ENCODE measurements around the gene TP53RK.

DNA sequence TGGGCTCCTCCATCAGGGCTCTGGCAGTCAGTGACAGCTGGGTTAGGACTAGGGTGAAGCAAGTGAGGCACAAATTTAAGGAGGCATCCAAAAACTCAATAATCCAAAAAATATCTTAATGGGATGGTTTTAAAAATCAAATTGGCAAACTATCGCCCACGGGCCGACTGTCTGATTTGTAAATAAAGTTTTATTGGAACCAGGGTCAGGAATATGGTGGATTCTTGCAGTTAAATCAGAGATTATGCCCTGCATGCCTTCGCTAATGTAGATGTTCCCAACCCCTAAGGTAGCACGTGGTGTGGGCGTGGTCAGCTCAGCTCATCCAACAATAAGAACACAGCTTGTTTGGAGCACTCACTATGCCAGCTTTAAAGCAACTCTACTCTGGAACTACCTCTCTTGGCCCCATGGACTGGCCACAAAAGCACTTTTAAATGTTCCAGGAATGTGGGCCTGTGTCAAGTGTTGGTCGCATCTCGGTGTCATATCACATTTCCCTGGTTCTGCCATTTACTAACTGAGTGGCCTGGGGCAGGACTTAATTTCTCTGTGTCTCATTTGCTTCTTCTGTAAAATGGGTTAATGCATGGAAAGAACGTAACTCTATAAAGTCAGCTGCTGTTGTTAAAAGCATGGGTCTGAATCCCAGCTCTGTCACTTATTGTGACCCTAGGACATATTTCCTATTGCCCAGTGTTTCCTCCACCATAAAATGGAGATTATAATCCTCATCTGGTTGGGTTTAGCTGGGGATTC lies 7.0 kb downstream of the TP53RK start:
- TF ChIP-seq SMC3 (conservative IDR thresholded peaks at IDR 0.05; ENCODE audit: poor library complexity) (no peak), POLR2AphosphoS5 (IDR thresholded peaks at IDR 0.05) (no peak), EZH2 (IDR thresholded peaks at IDR 0.05; ENCODE audit: borderline replicate concordance, insufficient read depth, low read length, poor library complexity, severe bottlenecking) (no peak)
- TF ChIP-seq, protein P1, sequence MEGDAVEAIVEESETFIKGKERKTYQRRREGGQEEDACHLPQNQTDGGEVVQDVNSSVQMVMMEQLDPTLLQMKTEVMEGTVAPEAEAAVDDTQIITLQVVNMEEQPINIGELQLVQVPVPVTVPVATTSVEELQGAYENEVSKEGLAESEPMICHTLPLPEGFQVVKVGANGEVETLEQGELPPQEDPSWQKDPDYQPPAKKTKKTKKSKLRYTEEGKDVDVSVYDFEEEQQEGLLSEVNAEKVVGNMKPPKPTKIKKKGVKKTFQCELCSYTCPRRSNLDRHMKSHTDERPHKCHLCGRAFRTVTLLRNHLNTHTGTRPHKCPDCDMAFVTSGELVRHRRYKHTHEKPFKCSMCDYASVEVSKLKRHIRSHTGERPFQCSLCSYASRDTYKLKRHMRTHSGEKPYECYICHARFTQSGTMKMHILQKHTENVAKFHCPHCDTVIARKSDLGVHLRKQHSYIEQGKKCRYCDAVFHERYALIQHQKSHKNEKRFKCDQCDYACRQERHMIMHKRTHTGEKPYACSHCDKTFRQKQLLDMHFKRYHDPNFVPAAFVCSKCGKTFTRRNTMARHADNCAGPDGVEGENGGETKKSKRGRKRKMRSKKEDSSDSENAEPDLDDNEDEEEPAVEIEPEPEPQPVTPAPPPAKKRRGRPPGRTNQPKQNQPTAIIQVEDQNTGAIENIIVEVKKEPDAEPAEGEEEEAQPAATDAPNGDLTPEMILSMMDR (IDR thresholded peaks at IDR 0.05; ENCODE audit: poor library complexity, severe bottlenecking), result no peak
